ENCODE measurements around the gene SERP1. TPM values are rescaled to one million over a fixed set of nuclear protein-coding genes. Genes with fewer than 3 reads are reported as not detected.
A peak's percentile ranks its signal among the peaks of the same experiment; 100 is the strongest.

Gene SERP1
- total RNA-seq, 1 donor from 2014 or later, result 20.4 TPM

DNA sequence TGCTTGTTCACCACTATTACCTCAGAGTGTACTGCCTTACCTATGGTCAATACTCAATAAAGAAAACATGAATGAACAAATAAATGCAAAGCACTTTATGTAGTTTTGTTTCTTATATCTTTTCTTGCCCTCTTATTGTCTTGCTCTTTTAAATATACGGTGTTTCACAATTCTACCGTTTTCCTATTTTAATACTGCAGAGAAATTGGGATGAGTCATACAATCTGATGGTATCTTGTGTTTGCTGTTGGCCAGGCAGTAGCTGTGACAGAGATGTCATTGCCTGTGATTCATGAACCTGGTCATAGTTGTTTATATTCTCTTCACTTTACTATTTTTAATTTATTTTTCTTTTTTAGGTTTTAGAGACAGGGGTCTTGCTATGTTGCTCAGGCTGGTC lies 48.3 kb downstream of the SERP1 start:
- intact Hi-C loops (cut with micrococcal nuclease), result loop anchor here (5.0 to 10.0 kb wide), 2 partner anchors 83 to 211 kb away; no protein-coding TSS in a partner anchor
- Histone ChIP-seq H3K27me3 (ENCODE audit: low read depth) (no peaks in the 10 kb centered on the region), H3K36me3 (no peaks in the 10 kb centered on the region), H3K4me1 (no peaks in the 10 kb centered on the region), H3K9me3 (replicated peaks) (no peaks in the 10 kb centered on the region), H3K4me3 (no peak overlapping the region), H3K27ac (replicated peaks) (no peak overlapping the region)
- TF ChIP-seq, protein P1, sequence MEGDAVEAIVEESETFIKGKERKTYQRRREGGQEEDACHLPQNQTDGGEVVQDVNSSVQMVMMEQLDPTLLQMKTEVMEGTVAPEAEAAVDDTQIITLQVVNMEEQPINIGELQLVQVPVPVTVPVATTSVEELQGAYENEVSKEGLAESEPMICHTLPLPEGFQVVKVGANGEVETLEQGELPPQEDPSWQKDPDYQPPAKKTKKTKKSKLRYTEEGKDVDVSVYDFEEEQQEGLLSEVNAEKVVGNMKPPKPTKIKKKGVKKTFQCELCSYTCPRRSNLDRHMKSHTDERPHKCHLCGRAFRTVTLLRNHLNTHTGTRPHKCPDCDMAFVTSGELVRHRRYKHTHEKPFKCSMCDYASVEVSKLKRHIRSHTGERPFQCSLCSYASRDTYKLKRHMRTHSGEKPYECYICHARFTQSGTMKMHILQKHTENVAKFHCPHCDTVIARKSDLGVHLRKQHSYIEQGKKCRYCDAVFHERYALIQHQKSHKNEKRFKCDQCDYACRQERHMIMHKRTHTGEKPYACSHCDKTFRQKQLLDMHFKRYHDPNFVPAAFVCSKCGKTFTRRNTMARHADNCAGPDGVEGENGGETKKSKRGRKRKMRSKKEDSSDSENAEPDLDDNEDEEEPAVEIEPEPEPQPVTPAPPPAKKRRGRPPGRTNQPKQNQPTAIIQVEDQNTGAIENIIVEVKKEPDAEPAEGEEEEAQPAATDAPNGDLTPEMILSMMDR (IDR thresholded peaks at IDR 0.05; ENCODE audit: borderline replicate concordance), result no peak
- no peak for DNase-seq

DNA sequence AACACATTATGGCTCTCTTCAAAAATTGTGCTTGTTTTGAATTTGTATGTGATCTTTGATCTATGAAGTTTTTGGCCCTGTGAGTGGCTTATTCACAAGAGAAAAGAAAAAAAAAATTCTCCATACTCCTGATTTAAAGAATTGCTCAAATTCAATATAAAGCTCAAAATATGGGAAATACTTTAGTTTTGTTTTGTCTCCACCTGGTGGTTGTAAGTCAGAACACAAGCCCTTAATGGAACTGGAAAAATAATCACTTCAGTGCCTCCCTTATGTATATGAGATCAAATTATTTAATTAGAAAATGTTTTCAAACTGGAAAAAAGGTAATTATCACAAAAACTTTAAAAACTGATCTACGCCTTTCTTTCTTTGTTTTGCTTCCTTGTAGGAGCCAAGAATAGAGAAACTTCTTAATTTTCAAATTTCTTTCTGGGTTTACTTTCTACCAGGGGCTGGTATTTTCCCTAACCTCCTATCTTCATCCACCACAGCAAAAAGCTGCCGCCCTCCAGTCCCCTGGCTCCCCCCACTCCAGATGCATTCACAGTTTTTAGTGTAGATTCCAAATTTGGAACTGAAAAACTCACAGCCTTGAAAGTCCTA lies 50.6 kb downstream of the SERP1 start:
- TF ChIP-seq, protein P1 (IDR thresholded peaks at IDR 0.05; ENCODE audit: borderline replicate concordance), result peak; percentile 85
- no peaks in the 10 kb centered on the region for H3K27me3 ChIP-seq (ENCODE audit: low read depth)
- DNase-seq, result no peak
- H3K27ac ChIP-seq (replicated peaks), result no peak overlapping the region
- no peak overlapping the region for H3K4me3 ChIP-seq
- intact Hi-C loops (cut with micrococcal nuclease), result loop anchor here (5.0 to 10.0 kb wide), 2 partner anchors 81 to 208 kb away; no protein-coding TSS in a partner anchor
- H3K9me3 ChIP-seq (replicated peaks), result no peaks in the 10 kb centered on the region
- no peaks in the 10 kb centered on the region for H3K4me1 ChIP-seq
- no peaks in the 10 kb centered on the region for H3K36me3 ChIP-seq

DNA sequence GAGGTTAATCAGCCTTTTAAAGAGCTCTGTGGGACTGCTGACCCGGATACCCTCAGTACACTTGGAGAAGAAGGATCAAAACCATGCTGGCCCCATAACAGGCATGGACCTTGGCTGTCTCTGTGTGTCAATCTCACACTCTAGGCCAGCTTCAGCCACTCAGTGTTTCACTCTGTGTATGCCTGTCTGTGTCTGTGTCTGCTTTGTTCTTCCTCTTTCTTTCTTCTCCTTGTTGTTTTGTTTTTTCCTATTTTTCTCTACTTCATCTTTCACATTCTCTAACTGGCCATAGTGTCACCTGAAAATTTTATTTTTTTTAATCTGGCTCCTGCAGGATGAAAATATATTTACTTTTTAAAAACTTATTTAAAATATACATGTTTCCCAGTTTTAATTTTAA lies 51.1 kb downstream of the SERP1 start:
- Histone ChIP-seq H3K4me1 (no peaks in the 10 kb centered on the region), H3K27ac (replicated peaks) (no peak overlapping the region), H3K4me3 (no peak overlapping the region), H3K9me3 (replicated peaks) (no peaks in the 10 kb centered on the region), H3K36me3 (no peaks in the 10 kb centered on the region), H3K27me3 (ENCODE audit: low read depth) (no peaks in the 10 kb centered on the region)
- TF ChIP-seq, protein P1 (IDR thresholded peaks at IDR 0.05; ENCODE audit: borderline replicate concordance), result no peak
- DNase-seq, result no peak
- intact Hi-C loops (cut with micrococcal nuclease), result loop anchor here (5.0 to 10.0 kb wide), 2 partner anchors 80 to 208 kb away; no protein-coding TSS in a partner anchor

GRCh38 chr3:150494411-150494977 lies 51.8 kb downstream of the SERP1 start:
- intact Hi-C loops (cut with micrococcal nuclease), result loop anchor here (10.0 kb wide), 1 partner anchor 80 kb away; no protein-coding TSS in a partner anchor
- TF ChIP-seq, protein P1 (IDR thresholded peaks at IDR 0.05; ENCODE audit: borderline replicate concordance), result no peak

More at GRCh38 chr3:150494411-150494977, 51.8 kb downstream of the SERP1 start:
- H3K27me3 ChIP-seq (ENCODE audit: low read depth), result no peaks in the 10 kb centered on the region
- no peak overlapping the region for H3K27ac ChIP-seq (replicated peaks)
- H3K4me1 ChIP-seq, result no peaks in the 10 kb centered on the region
- DNase-seq, result no peak
- H3K4me3 ChIP-seq, result no peak overlapping the region
- H3K36me3 ChIP-seq, result no peaks in the 10 kb centered on the region
- no peaks in the 10 kb centered on the region for H3K9me3 ChIP-seq (replicated peaks)

Other genes starting within 250 kb of the SERP1 start
- 21.9 TPM for gene TSC22D2, start 138.2 kb downstream of the SERP1 start, total RNA-seq
- 71.6 TPM for gene EIF2A, start 291 bp upstream of the SERP1 start, total RNA-seq
- gene SELENOT, start 56.8 kb upstream of the SERP1 start, total RNA-seq, result 70.3 TPM
- gene ERICH6, start 157.4 kb upstream of the SERP1 start, total RNA-seq, result 0.55 TPM
- 23.0 TPM for gene SIAH2, start 216.7 kb upstream of the SERP1 start, total RNA-seq

Data from left ventricle myocardium inferior (tissue), 1 donor.